Fibroblast of lung (primary cell): ENCODE results near the gene DMRT2. TPM values are rescaled to one million over a fixed set of nuclear protein-coding genes. Genes with fewer than 3 reads are reported as not detected.

ENCODE experiments used
- DNase-seq, 2 donors: peaks; one replicate each; pipeline versions ENCODE4 v3.0.0 to v3.0.0-alpha.2; 2010; ENCODE audit warnings: low read depth in 2 of 2
- H2AFZ ChIP-seq: 2 replicates; pipeline ENCODE4 v1.5.1; 2012; ENCODE audit warnings: low read length, control low read depth, inconsistent platforms
- H3K27ac ChIP-seq: 2 replicates; pipeline ENCODE4 v1.5.1; 2011; ENCODE audit warnings: low read length, control low read depth; ENCODE audit not compliant: insufficient read depth
- H3K27me3 ChIP-seq: 2 replicates; pipeline ENCODE4 v1.5.1; 2011; ENCODE audit warnings: mild to moderate bottlenecking, low read length; ENCODE audit not compliant: control insufficient read depth, insufficient read depth
- H3K36me3 ChIP-seq: 2 replicates; pipeline ENCODE4 v1.5.1; 2011; ENCODE audit warnings: low read length; ENCODE audit not compliant: control insufficient read depth, insufficient read depth
- H3K4me1 ChIP-seq: 2 replicates; pipeline ENCODE4 v1.5.1; 2011; ENCODE audit warnings: low read length; ENCODE audit not compliant: control insufficient read depth, insufficient read depth; ENCODE audit errors: extremely low read depth
- H3K4me2 ChIP-seq: 2 replicates; pipeline ENCODE4 v1.5.1; 2011; ENCODE audit warnings: low read length, control low read depth; ENCODE audit not compliant: insufficient read depth; ENCODE audit errors: extremely low read depth
- H3K4me3 ChIP-seq, 4 experiments: fragments of 200-600 bp in 1 of 4; sonication (generic) in 1 of 4; replicated peaks in 1 of 4; 2 replicates each; pipeline ENCODE4 v1.5.1; 2011 to 2016; ENCODE audit warnings: low read length in 4 of 4, low read depth in 3 of 4, mild to moderate bottlenecking in 3 of 4, control low read depth in 2 of 4, inconsistent platforms in 1 of 4, mixed read lengths in 1 of 4; ENCODE audit not compliant: insufficient read depth in 1 of 4; ENCODE audit errors: control extremely low read depth in 1 of 4
- H3K79me2 ChIP-seq: 2 replicates; pipeline ENCODE4 v1.5.1; 2012; ENCODE audit warnings: mild to moderate bottlenecking, low read length, inconsistent platforms; ENCODE audit not compliant: control insufficient read depth, insufficient read depth
- H3K9ac ChIP-seq: 2 replicates; pipeline ENCODE4 v1.5.1; 2011; ENCODE audit warnings: mild to moderate bottlenecking, low read length, control low read depth; ENCODE audit not compliant: insufficient read depth
- H3K9me3 ChIP-seq: 2 replicates; pipeline ENCODE4 v1.5.1; 2012; ENCODE audit warnings: low read depth, low read length; ENCODE audit not compliant: control insufficient read depth, insufficient read depth
- H4K20me1 ChIP-seq: 2 replicates; pipeline ENCODE4 v1.5.1; 2011; ENCODE audit warnings: low read length; ENCODE audit not compliant: control insufficient read depth, insufficient read depth; ENCODE audit errors: extremely low read depth
- CTCF ChIP-seq, 2 donors: IDR thresholded peaks in 1 of 2; conservative IDR thresholded peaks in 1 of 2; 1 replicate in 1 of 2; 2 replicates in 1 of 2; pipeline ENCODE4 v1.5.1; 2011 to 2012; ENCODE audit warnings: low read length in 2 of 2, control low read depth in 1 of 2, inconsistent platforms in 1 of 2, low read depth in 1 of 2, mild to moderate bottlenecking in 1 of 2
- EZH2 ChIP-seq: IDR thresholded peaks from 2 replicates; pipeline ENCODE4 v1.5.1; 2012; ENCODE audit warnings: low read length, control low read depth, mild to moderate bottlenecking; ENCODE audit errors: missing control alignments
- polyA plus RNA-seq, 2 donors: library from polyadenylated mRNA; depleted of rRNA in 1 of 2; stranded (reverse) in 1 of 2; unstranded in 1 of 2; fragments of >200 nt; gene quantifications; 2 replicates each; pipeline ENCODE4 v1.2.1, GENCODE V29; 2011 to 2012; ENCODE audit warnings: missing spikeins in 1 of 2
- total RNA-seq: library from RNA; depleted of rRNA; stranded (reverse); fragments of >200 nt; gene quantifications from 2 replicates; pipeline ENCODE4 v1.2.1, GENCODE V29; 2014

DMRT2 gene
- total and polyA plus RNA-seq, 2 donors (not counting 1 experiment from before 2014, with no cell fraction given), result 0.16 TPM; not detected in 1

- no peak overlapping the region for H2AFZ ChIP-seq
- no peaks in the 10 kb centered on the region for H3K36me3 ChIP-seq
- no peaks in the 10 kb centered on the region for H3K27me3 ChIP-seq
- no peaks in the 10 kb centered on the region for H4K20me1 ChIP-seq
- no peak overlapping the region for H3K9ac ChIP-seq
- DNase-seq, result no peak
- no peaks in the 10 kb centered on the region for H3K79me2 ChIP-seq
- no peaks in the 10 kb centered on the region for H3K9me3 ChIP-seq
- no peak overlapping the region for H3K27ac ChIP-seq
- no peak overlapping the region for H3K4me2 ChIP-seq
- H3K4me1 ChIP-seq, result no peaks in the 10 kb centered on the region
- no peak for TF ChIP-seq EZH2
- no peak for TF ChIP-seq CTCF (conservative IDR thresholded peaks at IDR 0.05 in 1 of 2, IDR thresholded peaks at IDR 0.05 in 1 of 2; ENCODE audit: low read depth in 1 of 2, low read length in 2 of 2)
- no peak overlapping the region for H3K4me3 ChIP-seq
Measured at GRCh38 chr9:1014640-1015039, 35.5 kb upstream of the DMRT2 start.

- no peaks in the 10 kb centered on the region for H4K20me1 ChIP-seq
- no peak overlapping the region for H3K4me3 ChIP-seq
- no peak overlapping the region for H3K9ac ChIP-seq
- H3K36me3 ChIP-seq, result no peaks in the 10 kb centered on the region
- no peaks in the 10 kb centered on the region for H3K79me2 ChIP-seq
- no peaks in the 10 kb centered on the region for H3K9me3 ChIP-seq
- H3K27ac ChIP-seq, result no peak overlapping the region
- no peak for DNase-seq
- H3K4me2 ChIP-seq, result no peak overlapping the region
- no peaks in the 10 kb centered on the region for H3K27me3 ChIP-seq
- H2AFZ ChIP-seq, result no peak overlapping the region
- no peak for TF ChIP-seq EZH2
- TF ChIP-seq CTCF (conservative IDR thresholded peaks at IDR 0.05 in 1 of 2, IDR thresholded peaks at IDR 0.05 in 1 of 2; ENCODE audit: low read depth in 1 of 2, low read length in 2 of 2), result peak; percentile 16 to 29
- no peaks in the 10 kb centered on the region for H3K4me1 ChIP-seq
Measured at GRCh38 chr9:1018121-1018520, 32.0 kb upstream of the DMRT2 start.

- Histone ChIP-seq H3K27me3 (no peaks in the 10 kb centered on the region), H3K4me1 (no peaks in the 10 kb centered on the region), H3K4me3 (no peak overlapping the region), H3K9me3 (no peaks in the 10 kb centered on the region), H3K36me3 (no peaks in the 10 kb centered on the region), H3K4me2 (no peak overlapping the region), H3K27ac (no peak overlapping the region), H2AFZ (no peak overlapping the region), H3K9ac (no peak overlapping the region), H4K20me1 (no peaks in the 10 kb centered on the region), H3K79me2 (no peaks in the 10 kb centered on the region)
- no peak for TF ChIP-seq EZH2
- TF ChIP-seq CTCF (conservative IDR thresholded peaks at IDR 0.05 in 1 of 2, IDR thresholded peaks at IDR 0.05 in 1 of 2; ENCODE audit: low read depth in 1 of 2, low read length in 2 of 2), result no peak
- no peak for DNase-seq
Measured at GRCh38 chr9:1024112-1024511, 26.0 kb upstream of the DMRT2 start.
